Peyer's patch (tissue), 4 donors: ENCODE measurements around the gene HGF. TPM values are rescaled to one million over a fixed set of nuclear protein-coding genes. Genes with fewer than 3 reads are reported as not detected.

ENCODE experiments used
- DNase-seq, 3 donors: peaks; one replicate each; pipeline ENCODE4 v3.0.0-alpha.2; 2017 to 2019
- H3K27ac ChIP-seq, 4 donors: fragments of 200-600 bp; sonication (generic); one replicate each; pipeline ENCODE4 v1.5.1; 2016 to 2019
- H3K27me3 ChIP-seq, 2 donors: fragments of 200-600 bp; sonication (generic); one replicate each; pipeline ENCODE4 v1.5.1; 2019
- H3K36me3 ChIP-seq, 3 donors: fragments of 200-600 bp; sonication (generic); one replicate each; pipeline ENCODE4 v1.5.1; 2016 to 2019
- H3K4me1 ChIP-seq, 4 donors: fragments of 200-600 bp; sonication (generic); one replicate each; pipeline ENCODE4 v1.5.1; 2016 to 2019
- H3K4me3 ChIP-seq, 4 donors: fragments of 200-600 bp; sonication (generic); 1 replicate in 3 of 4; 2 replicates in 1 of 4; pipeline ENCODE4 v1.5.1; 2016 to 2019; ENCODE audit warnings: mild to moderate bottlenecking in 1 of 4
- H3K9me3 ChIP-seq, 4 donors: fragments of 200-600 bp; sonication (generic); one replicate each; pipeline ENCODE4 v1.5.1; 2016 to 2019; ENCODE audit warnings: mild to moderate bottlenecking in 1 of 4
- CTCF ChIP-seq, 6 experiments: fragments of 450-650 bp in 4 of 6; fragments of 200-600 bp in 2 of 6; sonication (generic) in 1 of 6; IDR thresholded peaks; one replicate each; pipeline ENCODE4 v1.5.1; 2017 to 2019; ENCODE audit warnings: antibody characterized with exemption in 6 of 6, mild to moderate bottlenecking in 3 of 6, moderate library complexity in 1 of 6
- POLR2A ChIP-seq, 2 donors: fragments of 450-650 bp; IDR thresholded peaks; one replicate each; pipeline ENCODE4 v1.5.1; 2017; ENCODE audit warnings: antibody characterized with exemption in 2 of 2, mild to moderate bottlenecking in 2 of 2, moderate library complexity in 2 of 2
- total RNA-seq, 4 donors: library from RNA; depleted of rRNA; stranded (reverse); fragments of >200 nt; gene quantifications; one replicate each; pipeline ENCODE4 v1.1.0, GENCODE V29; 2016

HGF gene
- total RNA-seq, 4 donors from 2014 or later, result 0.88 to 5.0 (median 3.8) TPM

DNA sequence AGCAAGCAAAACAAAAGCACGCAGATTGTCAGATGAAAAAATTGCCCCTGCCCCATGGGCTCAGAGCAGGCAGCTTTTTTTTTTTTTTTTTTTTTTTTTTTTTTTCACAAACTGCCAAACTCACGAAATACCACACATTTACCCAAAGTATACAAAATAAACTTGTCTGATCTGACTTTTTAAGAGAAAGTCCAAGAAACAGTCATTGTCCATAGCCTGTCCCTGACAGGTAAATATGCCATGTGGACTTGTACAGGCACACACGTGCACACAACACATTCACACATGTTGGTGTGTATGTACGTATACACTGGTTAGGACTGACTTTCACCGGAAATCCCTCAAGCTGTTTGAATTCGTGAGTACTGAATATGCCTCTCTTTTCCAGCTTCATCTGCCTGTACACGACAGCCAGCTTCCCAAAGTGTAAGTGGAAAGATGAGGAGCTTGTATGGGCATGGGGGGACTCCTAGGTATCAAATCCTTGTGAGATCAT lies 929 bp upstream of the HGF start:
- no peaks in the 10 kb centered on the region for H3K4me1 ChIP-seq
- no peaks in the 10 kb centered on the region for H3K9me3 ChIP-seq
- H3K27ac ChIP-seq, result peak overlapping the region in 1 of 4 donors; percentile 61
- no peaks in the 10 kb centered on the region for H3K36me3 ChIP-seq
- H3K27me3 ChIP-seq, result no peaks in the 10 kb centered on the region
- no peak overlapping the region for H3K4me3 ChIP-seq
- no peak for DNase-seq
- TF ChIP-seq CTCF (IDR thresholded peaks at IDR 0.05) (no peak), POLR2A (IDR thresholded peaks at IDR 0.05) (no peak)

- DNase-seq, result no peak
- Histone ChIP-seq H3K4me3 (peak overlapping the region in 3 of 4 donors; percentile 10 to 37 (median 35)), H3K4me1 (no peaks in the 10 kb centered on the region), H3K36me3 (no peaks in the 10 kb centered on the region), H3K9me3 (no peaks in the 10 kb centered on the region), H3K27ac (peak overlapping the region in 3 of 4 donors; percentile 3 to 61 (median 56)), H3K27me3 (no peaks in the 10 kb centered on the region)
- TF ChIP-seq POLR2A (IDR thresholded peaks at IDR 0.05), result no peak
- TF ChIP-seq CTCF (IDR thresholded peaks at IDR 0.05), result no peak
Measured at GRCh38 chr7:81768951-81769778, 682 bp downstream of the HGF start.

- Histone ChIP-seq H3K27ac (no peak overlapping the region), H3K4me3 (no peak overlapping the region), H3K9me3 (no peaks in the 10 kb centered on the region), H3K27me3 (no peaks in the 10 kb centered on the region), H3K4me1 (no peaks in the 10 kb centered on the region), H3K36me3 (no peaks in the 10 kb centered on the region)
- DNase-seq, result no peak
- TF ChIP-seq POLR2A (IDR thresholded peaks at IDR 0.05) (no peak), CTCF (IDR thresholded peaks at IDR 0.05) (no peak)
Measured at GRCh38 chr7:81767926-81768325, 1.9 kb downstream of the HGF start.

DNA sequence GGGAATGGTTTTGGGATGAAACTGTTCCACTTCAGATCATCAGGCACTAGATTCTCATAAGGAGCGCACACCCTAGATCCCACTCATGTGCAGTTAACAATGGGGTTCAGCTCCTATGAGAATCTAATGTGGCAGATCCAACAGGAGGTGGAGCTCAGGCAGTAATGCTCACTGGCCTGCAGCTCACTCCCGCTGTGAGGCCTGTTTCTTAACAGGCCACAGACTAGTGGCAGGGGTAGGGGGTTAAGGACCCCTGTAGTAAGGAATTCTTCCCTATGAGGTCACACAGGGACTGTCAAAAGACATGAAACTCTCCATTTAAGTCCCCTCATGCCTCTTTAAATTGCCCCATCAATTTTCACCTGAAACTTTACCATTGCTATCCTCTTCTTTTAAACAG lies 8.0 kb downstream of the HGF start:
- Histone ChIP-seq H3K27ac (no peak overlapping the region), H3K4me3 (no peak overlapping the region), H3K9me3 (no peaks in the 10 kb centered on the region), H3K36me3 (no peaks in the 10 kb centered on the region), H3K27me3 (no peaks in the 10 kb centered on the region), H3K4me1 (no peaks in the 10 kb centered on the region)
- TF ChIP-seq POLR2A (IDR thresholded peaks at IDR 0.05) (no peak), CTCF (IDR thresholded peaks at IDR 0.05) (no peak)
- no peak for DNase-seq

DNA sequence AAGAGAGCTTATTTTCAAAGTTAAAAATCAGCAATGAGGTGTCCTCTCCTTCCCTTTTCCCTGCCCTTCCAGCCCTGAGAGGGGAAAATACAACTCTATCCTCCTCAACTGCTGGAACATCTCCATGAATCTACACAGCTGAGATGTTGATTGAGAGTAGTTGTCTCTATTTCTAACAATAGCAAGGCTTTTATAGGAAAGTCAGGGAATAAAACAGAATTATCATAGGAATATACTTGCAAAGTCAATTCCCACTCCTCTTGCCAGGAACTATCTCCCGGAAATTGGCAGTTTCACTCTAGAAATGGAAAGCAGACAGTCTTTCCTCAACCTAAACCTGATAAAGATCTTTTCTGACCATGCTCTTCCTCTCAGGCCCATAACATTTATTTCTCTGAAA lies 8.8 kb downstream of the HGF start:
- no peak for DNase-seq
- no peak for TF ChIP-seq POLR2A (IDR thresholded peaks at IDR 0.05)
- TF ChIP-seq CTCF (IDR thresholded peaks at IDR 0.05), result no peak

More for the DNA sequence above, 8.8 kb downstream of the HGF start:
- Histone ChIP-seq H3K9me3 (no peaks in the 10 kb centered on the region), H3K36me3 (no peaks in the 10 kb centered on the region), H3K4me1 (no peaks in the 10 kb centered on the region), H3K27me3 (no peaks in the 10 kb centered on the region), H3K27ac (no peak overlapping the region), H3K4me3 (no peak overlapping the region)
